ENCODE data around the gene DNM1L. TPM values are rescaled to one million over a fixed set of nuclear protein-coding genes. Genes with fewer than 3 reads are reported as not detected.
A peak's percentile ranks its signal among the peaks of the same experiment; 100 is the strongest.

The DNM1L gene
- total and polyA plus RNA-seq, 10 of the 15 experiments (the other 5 are each of a cell fraction or from before 2014, with no cell fraction given) = 23.1 to 201 (median 63.9) TPM

- TF ChIP-seq ZBTB4 (CRISPR knock-in tag; IDR thresholded peaks at IDR 0.05) (no peak), ETV6 (conservative IDR thresholded peaks at IDR 0.05 in 1 of 2, IDR thresholded peaks at IDR 0.05 in 1 of 2; ENCODE audit: borderline replicate concordance in 1 of 2, low read depth in 1 of 2) (0 out of 4 replicates have a peak, but pooled peaks of 1 of the 2 experiments have one; percentile 19), POLR2A (IDR thresholded peaks at IDR 0.05; ENCODE audit: low read depth, low read length) (peak; percentile 88), DPF2 (IDR thresholded peaks at IDR 0.05) (0 out of 2 replicates have a peak, but pooled peaks have one; percentile 13), ZNF687 (IDR thresholded peaks at IDR 0.05) (peak; percentile 95), SIX5 (IDR thresholded peaks at IDR 0.05; ENCODE audit: low read depth, low read length, severe bottlenecking) (no peak), CHD4 (IDR thresholded peaks at IDR 0.05) (0 out of 2 replicates have a peak, but pooled peaks have one; percentile 81), SIN3A (IDR thresholded peaks at IDR 0.05; ENCODE audit: low read depth, low read length) (no peak), IKZF1 (conservative IDR thresholded peaks at IDR 0.05) (peak; percentile 4; the same call in 1 of the 2 replicates), ZNF217 (IDR thresholded peaks at IDR 0.05) (no peak; the same call in 1 of the 2 replicates), EGR1 (IDR thresholded peaks at IDR 0.05; ENCODE audit: borderline replicate concordance in 1 of 2, low read depth in 2 of 2, low read length in 2 of 2) (peak in 1 of 2 experiments; percentile 42; a peak in 1 of 3 replicates)
- TF ChIP-seq, protein P1, sequence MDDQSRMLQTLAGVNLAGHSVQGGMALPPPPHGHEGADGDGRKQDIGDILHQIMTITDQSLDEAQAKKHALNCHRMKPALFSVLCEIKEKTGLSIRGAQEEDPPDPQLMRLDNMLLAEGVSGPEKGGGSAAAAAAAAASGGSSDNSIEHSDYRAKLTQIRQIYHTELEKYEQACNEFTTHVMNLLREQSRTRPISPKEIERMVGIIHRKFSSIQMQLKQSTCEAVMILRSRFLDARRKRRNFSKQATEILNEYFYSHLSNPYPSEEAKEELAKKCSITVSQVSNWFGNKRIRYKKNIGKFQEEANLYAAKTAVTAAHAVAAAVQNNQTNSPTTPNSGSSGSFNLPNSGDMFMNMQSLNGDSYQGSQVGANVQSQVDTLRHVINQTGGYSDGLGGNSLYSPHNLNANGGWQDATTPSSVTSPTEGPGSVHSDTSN (IDR thresholded peaks at IDR 0.05; ENCODE audit: insufficient replicate concordance, low read depth, low read length) = no peak
- TF ChIP-seq, protein P2, sequence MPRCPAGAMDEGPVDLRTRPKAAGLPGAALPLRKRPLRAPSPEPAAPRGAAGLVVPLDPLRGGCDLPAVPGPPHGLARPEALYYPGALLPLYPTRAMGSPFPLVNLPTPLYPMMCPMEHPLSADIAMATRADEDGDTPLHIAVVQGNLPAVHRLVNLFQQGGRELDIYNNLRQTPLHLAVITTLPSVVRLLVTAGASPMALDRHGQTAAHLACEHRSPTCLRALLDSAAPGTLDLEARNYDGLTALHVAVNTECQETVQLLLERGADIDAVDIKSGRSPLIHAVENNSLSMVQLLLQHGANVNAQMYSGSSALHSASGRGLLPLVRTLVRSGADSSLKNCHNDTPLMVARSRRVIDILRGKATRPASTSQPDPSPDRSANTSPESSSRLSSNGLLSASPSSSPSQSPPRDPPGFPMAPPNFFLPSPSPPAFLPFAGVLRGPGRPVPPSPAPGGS (IDR thresholded peaks at IDR 0.05; ENCODE audit: borderline replicate concordance, insufficient read depth, low read depth, low read length, poor library complexity, severe bottlenecking) = no peak
- TF ChIP-seq, protein P3, sequence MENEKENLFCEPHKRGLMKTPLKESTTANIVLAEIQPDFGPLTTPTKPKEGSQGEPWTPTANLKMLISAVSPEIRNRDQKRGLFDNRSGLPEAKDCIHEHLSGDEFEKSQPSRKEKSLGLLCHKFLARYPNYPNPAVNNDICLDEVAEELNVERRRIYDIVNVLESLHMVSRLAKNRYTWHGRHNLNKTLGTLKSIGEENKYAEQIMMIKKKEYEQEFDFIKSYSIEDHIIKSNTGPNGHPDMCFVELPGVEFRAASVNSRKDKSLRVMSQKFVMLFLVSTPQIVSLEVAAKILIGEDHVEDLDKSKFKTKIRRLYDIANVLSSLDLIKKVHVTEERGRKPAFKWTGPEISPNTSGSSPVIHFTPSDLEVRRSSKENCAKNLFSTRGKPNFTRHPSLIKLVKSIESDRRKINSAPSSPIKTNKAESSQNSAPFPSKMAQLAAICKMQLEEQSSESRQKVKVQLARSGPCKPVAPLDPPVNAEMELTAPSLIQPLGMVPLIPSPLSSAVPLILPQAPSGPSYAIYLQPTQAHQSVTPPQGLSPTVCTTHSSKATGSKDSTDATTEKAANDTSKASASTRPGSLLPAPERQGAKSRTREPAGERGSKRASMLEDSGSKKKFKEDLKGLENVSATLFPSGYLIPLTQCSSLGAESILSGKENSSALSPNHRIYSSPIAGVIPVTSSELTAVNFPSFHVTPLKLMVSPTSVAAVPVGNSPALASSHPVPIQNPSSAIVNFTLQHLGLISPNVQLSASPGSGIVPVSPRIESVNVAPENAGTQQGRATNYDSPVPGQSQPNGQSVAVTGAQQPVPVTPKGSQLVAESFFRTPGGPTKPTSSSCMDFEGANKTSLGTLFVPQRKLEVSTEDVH (IDR thresholded peaks at IDR 0.05; ENCODE audit: low read depth, partially characterized antibody) = peak; percentile 23
These were observed 76.8 kb downstream of the DNM1L start, which contains the start of gene YARS2 (continued) for GRCh38 chr12:32755654-32756475.

Measured in GM12878 (cell line).